GM23338 (cell line): ENCODE measurements around the gene RASSF7.

Source experiments
- CREB1 ChIP-seq: fragments of 250-450 bp; sonication (Bioruptor Pico); IDR thresholded peaks from 2 replicates; pipeline ENCODE4 v1.5.0; 2020; ENCODE audit warnings: low read depth, mild to moderate bottlenecking, moderate library complexity
- EZH2 ChIP-seq: fragments of 200-600 bp; sonication (generic); IDR thresholded peaks from one replicate; pipeline ENCODE4 v1.8.0; 2017; ENCODE audit warnings: antibody characterized with exemption, mild to moderate bottlenecking, low read depth; ENCODE audit not compliant: unreplicated experiment
- EZH2phosphoT487 ChIP-seq: fragments of 200-600 bp; sonication (generic); IDR thresholded peaks from one replicate; pipeline ENCODE4 v1.8.1; 2018; ENCODE audit warnings: antibody characterized with exemption; ENCODE audit not compliant: unreplicated experiment
- JUNB ChIP-seq: IDR thresholded peaks from one replicate; pipeline ENCODE4 v1.6.1; 2016; ENCODE audit warnings: antibody characterized with exemption; ENCODE audit not compliant: unreplicated experiment
- POLR2AphosphoS5 ChIP-seq: IDR thresholded peaks from 2 replicates; pipeline ENCODE4 v1.6.1; 2016; ENCODE audit warnings: antibody characterized with exemption, low read depth
- ZNF114 ChIP-seq: fragments of 250-450 bp; sonication (Bioruptor Pico); IDR thresholded peaks from 2 replicates; pipeline ENCODE4 v1.5.0; 2020; ENCODE audit warnings: mild to moderate bottlenecking, moderate library complexity
- TF ChIP-seq, protein P1 (sequence below), 2 experiments: fragments of 200-600 bp in 1 of 2; sonication (generic) in 1 of 2; conservative IDR thresholded peaks; 2 replicates each; pipeline versions ENCODE4 v1.5.1 to v1.6.1; 2016 to 2017; ENCODE audit warnings: antibody characterized with exemption in 2 of 2, low read depth in 2 of 2, mild to moderate bottlenecking in 2 of 2, moderate library complexity in 1 of 2
- TF ChIP-seq, protein P2 (sequence below): IDR thresholded peaks from one replicate; pipeline ENCODE4 v1.6.1; 2018; ENCODE audit warnings: antibody characterized with exemption; ENCODE audit not compliant: unreplicated experiment
- TF ChIP-seq, protein P3 (sequence below): IDR thresholded peaks from 2 replicates; pipeline ENCODE4 v1.6.1; 2016; ENCODE audit warnings: antibody characterized with exemption

DNA sequence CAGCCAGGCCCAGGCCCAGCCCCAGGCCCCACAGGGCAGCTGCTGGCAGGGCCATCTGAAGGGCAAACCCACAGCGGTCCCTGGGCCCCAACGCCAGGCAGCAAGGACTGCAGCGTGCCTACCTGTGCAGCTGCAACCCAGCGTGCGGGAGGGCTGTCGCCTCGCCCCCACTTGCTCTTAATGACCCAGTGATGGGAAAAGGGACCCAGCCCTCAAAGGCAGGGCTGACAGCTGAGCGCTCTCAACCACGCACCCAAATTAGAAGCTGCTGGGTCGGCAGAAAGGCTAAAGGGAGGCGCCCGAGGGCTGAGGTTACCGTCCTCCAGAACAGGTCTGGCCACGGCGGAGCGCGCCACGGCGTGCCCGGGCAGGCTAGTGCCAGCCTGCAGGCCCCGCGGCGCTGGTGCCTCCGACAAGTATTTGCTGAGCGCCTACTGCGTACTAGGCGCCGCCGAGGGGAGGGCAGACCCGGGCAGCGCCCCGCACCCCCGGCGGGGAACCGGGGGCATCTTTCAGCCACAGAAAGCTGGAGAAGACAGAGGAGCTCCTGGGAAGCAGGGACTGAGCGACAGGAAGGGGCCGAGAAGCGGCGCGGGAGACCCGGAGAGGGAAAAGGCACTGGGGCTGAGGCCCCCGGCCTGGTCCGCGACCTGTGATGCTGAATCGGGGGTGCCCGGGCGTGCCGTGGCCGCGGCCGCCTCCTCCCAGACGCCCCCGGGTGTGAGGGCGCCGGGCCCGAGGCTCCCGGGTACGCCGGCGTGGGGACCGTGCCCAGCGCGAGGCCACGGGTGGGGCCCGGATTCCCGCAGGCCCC lies 26.2 kb upstream of the RASSF7 start:
- TF ChIP-seq, protein P1, sequence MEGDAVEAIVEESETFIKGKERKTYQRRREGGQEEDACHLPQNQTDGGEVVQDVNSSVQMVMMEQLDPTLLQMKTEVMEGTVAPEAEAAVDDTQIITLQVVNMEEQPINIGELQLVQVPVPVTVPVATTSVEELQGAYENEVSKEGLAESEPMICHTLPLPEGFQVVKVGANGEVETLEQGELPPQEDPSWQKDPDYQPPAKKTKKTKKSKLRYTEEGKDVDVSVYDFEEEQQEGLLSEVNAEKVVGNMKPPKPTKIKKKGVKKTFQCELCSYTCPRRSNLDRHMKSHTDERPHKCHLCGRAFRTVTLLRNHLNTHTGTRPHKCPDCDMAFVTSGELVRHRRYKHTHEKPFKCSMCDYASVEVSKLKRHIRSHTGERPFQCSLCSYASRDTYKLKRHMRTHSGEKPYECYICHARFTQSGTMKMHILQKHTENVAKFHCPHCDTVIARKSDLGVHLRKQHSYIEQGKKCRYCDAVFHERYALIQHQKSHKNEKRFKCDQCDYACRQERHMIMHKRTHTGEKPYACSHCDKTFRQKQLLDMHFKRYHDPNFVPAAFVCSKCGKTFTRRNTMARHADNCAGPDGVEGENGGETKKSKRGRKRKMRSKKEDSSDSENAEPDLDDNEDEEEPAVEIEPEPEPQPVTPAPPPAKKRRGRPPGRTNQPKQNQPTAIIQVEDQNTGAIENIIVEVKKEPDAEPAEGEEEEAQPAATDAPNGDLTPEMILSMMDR (conservative IDR thresholded peaks at IDR 0.05; ENCODE audit: low read depth in 2 of 2) = no peak
- TF ChIP-seq, protein P2, sequence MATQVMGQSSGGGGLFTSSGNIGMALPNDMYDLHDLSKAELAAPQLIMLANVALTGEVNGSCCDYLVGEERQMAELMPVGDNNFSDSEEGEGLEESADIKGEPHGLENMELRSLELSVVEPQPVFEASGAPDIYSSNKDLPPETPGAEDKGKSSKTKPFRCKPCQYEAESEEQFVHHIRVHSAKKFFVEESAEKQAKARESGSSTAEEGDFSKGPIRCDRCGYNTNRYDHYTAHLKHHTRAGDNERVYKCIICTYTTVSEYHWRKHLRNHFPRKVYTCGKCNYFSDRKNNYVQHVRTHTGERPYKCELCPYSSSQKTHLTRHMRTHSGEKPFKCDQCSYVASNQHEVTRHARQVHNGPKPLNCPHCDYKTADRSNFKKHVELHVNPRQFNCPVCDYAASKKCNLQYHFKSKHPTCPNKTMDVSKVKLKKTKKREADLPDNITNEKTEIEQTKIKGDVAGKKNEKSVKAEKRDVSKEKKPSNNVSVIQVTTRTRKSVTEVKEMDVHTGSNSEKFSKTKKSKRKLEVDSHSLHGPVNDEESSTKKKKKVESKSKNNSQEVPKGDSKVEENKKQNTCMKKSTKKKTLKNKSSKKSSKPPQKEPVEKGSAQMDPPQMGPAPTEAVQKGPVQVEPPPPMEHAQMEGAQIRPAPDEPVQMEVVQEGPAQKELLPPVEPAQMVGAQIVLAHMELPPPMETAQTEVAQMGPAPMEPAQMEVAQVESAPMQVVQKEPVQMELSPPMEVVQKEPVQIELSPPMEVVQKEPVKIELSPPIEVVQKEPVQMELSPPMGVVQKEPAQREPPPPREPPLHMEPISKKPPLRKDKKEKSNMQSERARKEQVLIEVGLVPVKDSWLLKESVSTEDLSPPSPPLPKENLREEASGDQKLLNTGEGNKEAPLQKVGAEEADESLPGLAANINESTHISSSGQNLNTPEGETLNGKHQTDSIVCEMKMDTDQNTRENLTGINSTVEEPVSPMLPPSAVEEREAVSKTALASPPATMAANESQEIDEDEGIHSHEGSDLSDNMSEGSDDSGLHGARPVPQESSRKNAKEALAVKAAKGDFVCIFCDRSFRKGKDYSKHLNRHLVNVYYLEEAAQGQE = no peak
- no peak for TF ChIP-seq EZH2
- no peak for TF ChIP-seq JUNB
- no peak for TF ChIP-seq POLR2AphosphoS5
- TF ChIP-seq EZH2phosphoT487 = no peak
- TF ChIP-seq ZNF114 (CRISPR knock-in tag) = no peak
- no peak for TF ChIP-seq CREB1 (CRISPR knock-in tag)
- TF ChIP-seq, protein P3, sequence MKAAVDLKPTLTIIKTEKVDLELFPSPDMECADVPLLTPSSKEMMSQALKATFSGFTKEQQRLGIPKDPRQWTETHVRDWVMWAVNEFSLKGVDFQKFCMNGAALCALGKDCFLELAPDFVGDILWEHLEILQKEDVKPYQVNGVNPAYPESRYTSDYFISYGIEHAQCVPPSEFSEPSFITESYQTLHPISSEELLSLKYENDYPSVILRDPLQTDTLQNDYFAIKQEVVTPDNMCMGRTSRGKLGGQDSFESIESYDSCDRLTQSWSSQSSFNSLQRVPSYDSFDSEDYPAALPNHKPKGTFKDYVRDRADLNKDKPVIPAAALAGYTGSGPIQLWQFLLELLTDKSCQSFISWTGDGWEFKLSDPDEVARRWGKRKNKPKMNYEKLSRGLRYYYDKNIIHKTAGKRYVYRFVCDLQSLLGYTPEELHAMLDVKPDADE = no peak
